GM12878 (cell line): ENCODE data around the gene B4GALT7. TPM values are rescaled to one million over a fixed set of nuclear protein-coding genes. Genes with fewer than 3 reads are reported as not detected.

Source experiments
- ATAC-seq: fragments of 200-7000 bp; cut with Tn5 transposase; 3 replicates; pipeline ENCODE4 v1.9.1; 2020; ENCODE audit warnings: mild to moderate bottlenecking, moderate library complexity
- BruUV-seq: library from RNA; stranded (reverse); fragments of 400-500 nt; replicated peaks from 2 replicates; lab custom pipeline; 2021; lab: Mats Ljungman, UMichigan
- CTCF ChIA-PET: fragments of 300-600 bp; sonication (Branson Sonifier 250); formaldehyde crosslinking; extraction: SDS; loops from one replicate; lab custom pipeline; 2021; ENCODE audit warnings: inconsistent platforms; lab: Yijun Ruan, JAX
- POLR2A ChIA-PET: fragments of 350-600 bp; formaldehyde crosslinking; extraction: SDS; loops from one replicate; lab custom pipeline; 2021; ENCODE audit warnings: inconsistent platforms; lab: Charles Lee
- RAD21 ChIA-PET: fragments of 300-600 bp; sonication (Branson Sonifier 250); formaldehyde crosslinking; loops from one replicate; lab custom pipeline; 2023; ENCODE audit warnings: antibody characterized with exemption; ENCODE audit not compliant: unreplicated experiment; lab: Charles Lee
- SMC1A ChIA-PET: fragments of 300-600 bp; sonication (Branson Sonifier 250); formaldehyde crosslinking; loops from one replicate; lab custom pipeline; 2023; ENCODE audit not compliant: unreplicated experiment, uncharacterized antibody; lab: Charles Lee
- DNase-seq: peaks from one replicate; pipeline ENCODE4 v3.0.0-alpha.2; 2011; ENCODE audit warnings: low read depth, low spot score
- FAIRE-seq: peaks from 3 replicates; lab custom pipeline; 2011; peaks lifted over from hg19 to GRCh38; lab: Jason Lieb, UNC
- H2AFZ ChIP-seq: 2 replicates; pipeline ENCODE4 v1.6.0; 2011; ENCODE audit warnings: low read depth, low read length, control low read depth; ENCODE audit not compliant: control insufficient read depth
- H3K27ac ChIP-seq: 2 replicates; pipeline ENCODE4 v1.5.1; 2011; ENCODE audit warnings: control low read depth; ENCODE audit not compliant: control insufficient read depth, insufficient read depth
- H3K27me3 ChIP-seq, 2 experiments: replicated peaks in 1 of 2; 2 replicates each; pipeline versions ENCODE4 v1.6.0 to v1.6.1; 2011; ENCODE audit warnings: low read length in 1 of 2; ENCODE audit not compliant: control insufficient read depth in 2 of 2, insufficient read depth in 2 of 2
- H3K36me3 ChIP-seq, 2 experiments: 2 replicates each; pipeline ENCODE4 v1.5.1; 2011; ENCODE audit warnings: low read length in 1 of 2; ENCODE audit not compliant: control insufficient read depth in 2 of 2, insufficient read depth in 2 of 2
- H3K4me1 ChIP-seq: 2 replicates; pipeline ENCODE4 v1.6.1; 2011; ENCODE audit warnings: mild to moderate bottlenecking, low read length, moderate library complexity, mixed read lengths; ENCODE audit not compliant: control insufficient read depth, insufficient read depth
- H3K4me2 ChIP-seq: 2 replicates; pipeline ENCODE4 v1.6.0; 2011; ENCODE audit warnings: control low read depth; ENCODE audit not compliant: control insufficient read depth, insufficient read depth
- H3K4me3 ChIP-seq: fragments of 200-600 bp; sonication (generic); 2 replicates; pipeline ENCODE4 v1.5.1; 2016
- H3K79me2 ChIP-seq: 2 replicates; pipeline ENCODE4 v1.6.0; 2011; ENCODE audit warnings: low read length; ENCODE audit not compliant: control insufficient read depth, insufficient read depth
- H3K9ac ChIP-seq: 2 replicates; pipeline ENCODE4 v1.8.0; 2011; ENCODE audit warnings: low read length, control low read depth, mixed read lengths; ENCODE audit not compliant: control insufficient read depth, insufficient read depth
- H3K9me3 ChIP-seq: replicated peaks from 3 replicates; pipeline ENCODE4 v1.5.1; 2011; ENCODE audit warnings: mild to moderate bottlenecking, low read length; ENCODE audit not compliant: control insufficient read depth, insufficient read depth
- H4K20me1 ChIP-seq: 2 replicates; pipeline ENCODE4 v1.6.0; 2011; ENCODE audit not compliant: control insufficient read depth, insufficient read depth
- BACH1 ChIP-seq: fragments of 450-650 bp; IDR thresholded peaks from 2 replicates; pipeline ENCODE4 v1.6.1; 2017; ENCODE audit warnings: mild to moderate bottlenecking, borderline replicate concordance
- EP300 ChIP-seq, 2 experiments: fragments of 150-350 bp in 1 of 2; IDR thresholded peaks; 2 replicates each; pipeline ENCODE4 v1.6.1; 2011 to 2012; ENCODE audit warnings: low read depth in 2 of 2, low read length in 2 of 2, borderline replicate concordance in 1 of 2, improper control_type of control experiment in 1 of 2, inconsistent platforms in 1 of 2; ENCODE audit not compliant: control insufficient read depth in 1 of 2
- EZH2 ChIP-seq: IDR thresholded peaks from 2 replicates; pipeline ENCODE4 v1.6.1; 2012; ENCODE audit warnings: low read depth, mild to moderate bottlenecking, control low read depth, inconsistent platforms, low read length, borderline replicate concordance; ENCODE audit not compliant: control insufficient read depth
- HDGF ChIP-seq: fragments of 450-650 bp; IDR thresholded peaks from 2 replicates; pipeline ENCODE4 v1.6.1; 2016; ENCODE audit warnings: antibody characterized with exemption
- JUND ChIP-seq: IDR thresholded peaks from 2 replicates; pipeline ENCODE4 v1.6.1; 2012; ENCODE audit warnings: low read depth, mild to moderate bottlenecking, low read length, improper control_type of control experiment, moderate library complexity
- KAT2A ChIP-seq: conservative IDR thresholded peaks from 2 replicates; pipeline ENCODE4 v1.6.1; 2011; ENCODE audit warnings: low read depth, low read length; ENCODE audit not compliant: control insufficient read depth
- MYB ChIP-seq: fragments of 150-350 bp; IDR thresholded peaks from 2 replicates; pipeline ENCODE4 v1.6.1; 2014; ENCODE audit warnings: mild to moderate bottlenecking, low read depth, low read length, borderline replicate concordance
- POLR2AphosphoS2 ChIP-seq: IDR thresholded peaks from 2 replicates; pipeline ENCODE4 v1.6.1; 2011; ENCODE audit warnings: low read depth, mild to moderate bottlenecking, low read length, improper control_type of control experiment, moderate library complexity
- SP1 ChIP-seq: IDR thresholded peaks from one replicate; pipeline ENCODE4 v1.6.1; 2011; ENCODE audit warnings: low read depth, low read length
- ZNF384 ChIP-seq: IDR thresholded peaks from 2 replicates; pipeline ENCODE4 v1.6.1; 2012; ENCODE audit warnings: low read depth, mild to moderate bottlenecking, low read length, improper control_type of control experiment, borderline replicate concordance
- WGBS: methylation state at CpG from one replicate; pipeline ENCODE4 v1.1.6; 2016; ENCODE audit warnings: low lambda C conversion rate; ENCODE audit not compliant: insufficient replicate concordance, insufficient coverage; ENCODE audit errors: missing lambda C conversion rate; 5-methylcytosine and 5-hydroxymethylcytosine counted together
- in situ Hi-C: fragments of 300-500 bp; cut with MboI; formaldehyde crosslinking; loops from 9 replicates; pipeline ENCODE4 v1.14.3; 2018; ENCODE audit warnings: mixed read lengths
- intact Hi-C: fragments of 100-400 bp; cut with micrococcal nuclease; formaldehyde crosslinking; loops from one replicate; pipeline ENCODE4 v1.14.2; 2022; ENCODE audit not compliant: unreplicated experiment
- polyA plus RNA-seq, 11 experiments: library from polyadenylated mRNA; depleted of rRNA in 4 of 11; unstranded in 6 of 11; stranded (reverse) in 5 of 11; fragments of >200 nt; fragmentation: Nextera tagmentation in 4 of 11; fragmentation: Illumina TruSeq in 1 of 11; extraction: Ambion mirVana in 4 of 11; extraction: Trizol in 1 of 11; gene quantifications; 1 replicate in 1 of 11; 2 replicates in 10 of 11; pipeline versions ENCODE4 v1.2.1 to v1.2.3, GENCODE V29; 2011 to 2016; ENCODE audit warnings: inconsistent platforms in 2 of 11, missing spikeins in 2 of 11, low read depth in 1 of 11
- total RNA-seq, 4 experiments: library from RNA; depleted of rRNA in 3 of 4; stranded (reverse); fragments of >200 nt in 3 of 4; fragmentation: Illumina TruSeq in 1 of 4; extraction: Trizol in 1 of 4; gene quantifications; 2 replicates each; pipeline versions ENCODE4 v1.2.1 to v1.2.3, GENCODE V29; 2013 to 2021
- TF ChIP-seq, protein P1 (sequence below): IDR thresholded peaks from 2 replicates; pipeline ENCODE4 v1.6.1; 2012; ENCODE audit warnings: low read depth, low read length, improper control_type of control experiment
- TF ChIP-seq, protein P2 (sequence below): fragments of 450-650 bp; formaldehyde crosslinking; IDR thresholded peaks from 2 replicates; pipeline ENCODE4 v1.4.0; 2020; ENCODE audit warnings: mild to moderate bottlenecking, moderate library complexity

B4GALT7 gene
- total and polyA plus RNA-seq, 10 of the 15 experiments (the other 5 are each of a cell fraction or from before 2014, with no cell fraction given) = 0.34 to 27.3 (median 16.4) TPM

DNA sequence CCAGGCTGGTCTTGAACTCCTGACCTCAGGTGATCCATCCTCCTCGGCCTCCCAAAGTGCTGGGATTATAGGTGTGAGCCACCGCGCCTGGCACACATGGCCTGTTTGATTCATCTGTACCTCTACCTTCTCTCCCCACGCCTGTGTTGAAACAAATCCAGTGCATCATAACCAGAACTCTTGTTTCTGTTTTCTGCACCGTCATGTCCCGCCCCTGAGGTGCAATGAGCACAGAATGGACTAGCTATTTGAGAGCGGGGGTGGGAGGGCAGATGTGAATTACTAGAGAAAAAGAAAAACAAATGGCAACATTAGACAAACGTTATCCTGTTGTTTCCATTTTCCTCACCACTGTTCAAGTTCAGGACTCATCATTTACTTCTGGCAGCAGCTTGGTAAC lies 34.9 kb upstream of the B4GALT7 start:
- no peaks in the 10 kb centered on the region; the same call in 2 of the 3 replicates for H3K9me3 ChIP-seq
- SMC1A ChIA-PET = interaction anchor here (0.6 kb wide), 1 partner anchor 527 kb away, joined by 3 read pairs; no protein-coding TSS in a partner anchor
- TF ChIP-seq JUND (no peak), EP300 (IDR thresholded peaks at IDR 0.05; ENCODE audit: borderline replicate concordance in 1 of 2, control insufficient read depth in 1 of 2, low read depth in 2 of 2, low read length in 2 of 2) (no peak), EZH2 (no peak), HDGF (no peak), MYB (no peak), POLR2AphosphoS2 (no peak), KAT2A (no peak), SP1 (no peak), BACH1 (no peak), ZNF384 (no peak)
- TF ChIP-seq, protein P1, sequence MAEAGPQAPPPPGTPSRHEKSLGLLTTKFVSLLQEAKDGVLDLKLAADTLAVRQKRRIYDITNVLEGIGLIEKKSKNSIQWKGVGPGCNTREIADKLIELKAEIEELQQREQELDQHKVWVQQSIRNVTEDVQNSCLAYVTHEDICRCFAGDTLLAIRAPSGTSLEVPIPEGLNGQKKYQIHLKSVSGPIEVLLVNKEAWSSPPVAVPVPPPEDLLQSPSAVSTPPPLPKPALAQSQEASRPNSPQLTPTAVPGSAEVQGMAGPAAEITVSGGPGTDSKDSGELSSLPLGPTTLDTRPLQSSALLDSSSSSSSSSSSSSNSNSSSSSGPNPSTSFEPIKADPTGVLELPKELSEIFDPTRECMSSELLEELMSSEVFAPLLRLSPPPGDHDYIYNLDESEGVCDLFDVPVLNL = no peak
- TF ChIP-seq, protein P2, sequence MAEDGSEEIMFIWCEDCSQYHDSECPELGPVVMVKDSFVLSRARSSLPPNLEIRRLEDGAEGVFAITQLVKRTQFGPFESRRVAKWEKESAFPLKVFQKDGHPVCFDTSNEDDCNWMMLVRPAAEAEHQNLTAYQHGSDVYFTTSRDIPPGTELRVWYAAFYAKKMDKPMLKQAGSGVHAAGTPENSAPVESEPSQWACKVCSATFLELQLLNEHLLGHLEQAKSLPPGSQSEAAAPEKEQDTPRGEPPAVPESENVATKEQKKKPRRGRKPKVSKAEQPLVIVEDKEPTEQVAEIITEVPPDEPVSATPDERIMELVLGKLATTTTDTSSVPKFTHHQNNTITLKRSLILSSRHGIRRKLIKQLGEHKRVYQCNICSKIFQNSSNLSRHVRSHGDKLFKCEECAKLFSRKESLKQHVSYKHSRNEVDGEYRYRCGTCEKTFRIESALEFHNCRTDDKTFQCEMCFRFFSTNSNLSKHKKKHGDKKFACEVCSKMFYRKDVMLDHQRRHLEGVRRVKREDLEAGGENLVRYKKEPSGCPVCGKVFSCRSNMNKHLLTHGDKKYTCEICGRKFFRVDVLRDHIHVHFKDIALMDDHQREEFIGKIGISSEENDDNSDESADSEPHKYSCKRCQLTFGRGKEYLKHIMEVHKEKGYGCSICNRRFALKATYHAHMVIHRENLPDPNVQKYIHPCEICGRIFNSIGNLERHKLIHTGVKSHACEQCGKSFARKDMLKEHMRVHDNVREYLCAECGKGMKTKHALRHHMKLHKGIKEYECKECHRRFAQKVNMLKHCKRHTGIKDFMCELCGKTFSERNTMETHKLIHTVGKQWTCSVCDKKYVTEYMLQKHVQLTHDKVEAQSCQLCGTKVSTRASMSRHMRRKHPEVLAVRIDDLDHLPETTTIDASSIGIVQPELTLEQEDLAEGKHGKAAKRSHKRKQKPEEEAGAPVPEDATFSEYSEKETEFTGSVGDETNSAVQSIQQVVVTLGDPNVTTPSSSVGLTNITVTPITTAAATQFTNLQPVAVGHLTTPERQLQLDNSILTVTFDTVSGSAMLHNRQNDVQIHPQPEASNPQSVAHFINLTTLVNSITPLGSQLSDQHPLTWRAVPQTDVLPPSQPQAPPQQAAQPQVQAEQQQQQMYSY = no peak
- TF ChIP-seq, all 136 proteins: peak for 0
- Histone ChIP-seq H3K27me3 (no peaks in the 10 kb centered on the region), H3K4me2 (no peak overlapping the region), H2AFZ (no peak overlapping the region), H3K36me3 (no peaks in the 10 kb centered on the region), H3K9ac (no peak overlapping the region), H3K4me1 (no peaks in the 10 kb centered on the region), H3K4me3 (no peak overlapping the region), H3K79me2 (no peaks in the 10 kb centered on the region), H4K20me1 (no peaks in the 10 kb centered on the region), H3K27ac (no peak overlapping the region)
- DNase-seq = no peak
- ChIA-PET POLR2A (interaction anchor here (0.7 kb wide), 1 partner anchor 21 kb away, joined by 8 read pairs; no protein-coding TSS in a partner anchor), RAD21 (no interaction called here), CTCF (interaction anchor here (0.6 kb wide), 1 partner anchor 545 kb away, joined by 3 read pairs; no protein-coding TSS in a partner anchor)
- WGBS = 33% methylated on average over 8 of the region's 8 CpGs
- ATAC-seq = no peak
- no TSS peak for BruUV-seq
- in situ Hi-C loops (no loop called here), intact Hi-C loops (no loop called here)
- no peak for FAIRE-seq
